ENCODE measurements around the gene FAS. TPM values are rescaled to one million over a fixed set of nuclear protein-coding genes. Genes with fewer than 3 reads are reported as not detected.

Gene FAS
- total RNA-seq, 2 experiments from 2014 or later = 23.8 to 28.2 TPM

- ATAC-seq (ENCODE audit: poor library complexity) = no peak
Observed at GRCh38 chr10:89063465-89063864, 72.9 kb downstream of the FAS start.

GRCh38 chr10:89064748-89065147 is 74.2 kb downstream of the FAS start:
- ChIA-PET CTCF (no interaction called here), POLR2A (no interaction called here)
- intact Hi-C loops (cut with DNase I, micrococcal nuclease) = loop anchor here in 1 of 2 experiments (5.0 kb wide), 1 partner anchor 52 kb away; no protein-coding TSS in a partner anchor
- no peak overlapping the region for H3K27ac ChIP-seq (ENCODE audit: low read depth in 1 of 2, low read length in 2 of 2)
- Mint-ChIP-seq H3K36me3 (ENCODE audit: low read depth) (no peaks in the 10 kb centered on the region), H3K4me3 (no peak overlapping the region), H3K27ac (no peak overlapping the region), H3K9me3 (no peaks in the 10 kb centered on the region), H3K4me1 (ENCODE audit: low read depth) (no peaks in the 10 kb centered on the region), H3K27me3 (no peaks in the 10 kb centered on the region)
- DNase-seq (no peak), ATAC-seq (ENCODE audit: poor library complexity) (no peak)
- TF ChIP-seq CTCF (IDR thresholded peaks at IDR 0.05) = no peak
- no peaks in the 10 kb centered on the region for H3K36me3 ChIP-seq (ENCODE audit: insufficient read depth, low read length)
- H3K9me3 ChIP-seq (ENCODE audit: control insufficient read depth in 1 of 2, insufficient read depth in 1 of 2, low read length in 2 of 2) = no peaks in the 10 kb centered on the region
- H3K4me3 ChIP-seq (ENCODE audit: low read length) = no peak overlapping the region
- no peaks in the 10 kb centered on the region for H3K27me3 ChIP-seq (ENCODE audit: control insufficient read depth in 1 of 2, insufficient read depth in 2 of 2, low read length in 2 of 2)
- H3K4me1 ChIP-seq (ENCODE audit: insufficient read depth, low read length) = no peaks in the 10 kb centered on the region

More at GRCh38 chr10:89063465-89063864, 72.9 kb downstream of the FAS start:
- Mint-ChIP-seq H3K36me3 (ENCODE audit: low read depth) (no peaks in the 10 kb centered on the region), H3K9me3 (no peaks in the 10 kb centered on the region), H3K4me1 (ENCODE audit: low read depth) (no peaks in the 10 kb centered on the region), H3K27ac (no peak overlapping the region), H3K4me3 (no peak overlapping the region), H3K27me3 (no peaks in the 10 kb centered on the region)
- Histone ChIP-seq H3K4me1 (ENCODE audit: insufficient read depth, low read length) (no peaks in the 10 kb centered on the region), H3K27me3 (ENCODE audit: control insufficient read depth in 1 of 2, insufficient read depth in 2 of 2, low read length in 2 of 2) (no peaks in the 10 kb centered on the region), H3K36me3 (ENCODE audit: insufficient read depth, low read length) (no peaks in the 10 kb centered on the region), H3K9me3 (ENCODE audit: control insufficient read depth in 1 of 2, insufficient read depth in 1 of 2, low read length in 2 of 2) (no peaks in the 10 kb centered on the region), H3K4me3 (ENCODE audit: low read length) (no peak overlapping the region), H3K27ac (ENCODE audit: low read depth in 1 of 2, low read length in 2 of 2) (no peak overlapping the region)
- ChIA-PET CTCF (interaction anchor here (1.1 kb wide), 1 partner anchor 129 kb away, joined by 3 read pairs; no protein-coding TSS in a partner anchor), POLR2A (interaction anchor here (0.7 kb wide), 1 partner anchor 72 kb away, joined by 4 read pairs; no protein-coding TSS in a partner anchor)
- no peak for TF ChIP-seq CTCF (IDR thresholded peaks at IDR 0.05)
- intact Hi-C loops (cut with DNase I, micrococcal nuclease) = loop anchor here in 1 of 2 experiments (5.0 kb wide), 1 partner anchor 51 kb away; no protein-coding TSS in a partner anchor
- no peak for DNase-seq

Small RNA genes lying within 50 kb of the gene (microRNA-seq; reads per million reads assigned to microRNA genes)
- gene MIR4679-1 (ENCODE audit: borderline microRNAs expressed, borderline replicate concordance) (not detected), gene MIR4679-2 (ENCODE audit: borderline microRNAs expressed, borderline replicate concordance) (not detected)

Other genes with a start within 250 kb of the FAS start
- gene LIPN, start 230.8 kb upstream of the FAS start, total RNA-seq = not detected
- not detected for gene LIPM, start 188.1 kb upstream of the FAS start, total RNA-seq
- gene ANKRD22, start 139.0 kb upstream of the FAS start, total RNA-seq = not detected
- 10 to 100 TPM; 23.7 to 26.7 TPM for gene STAMBPL1, start 110.6 kb upstream of the FAS start, total RNA-seq
- gene ACTA2, start 38.0 kb upstream of the FAS start, total RNA-seq = 1 to 10 TPM; 1.8 to 2.1 TPM
- under 1 TPM; 0.49 to 0.50 TPM for gene CH25H, start 216.5 kb downstream of the FAS start, total RNA-seq